HCT116 (cell line): ENCODE results near the gene SPATA25. TPM values are rescaled to one million over a fixed set of nuclear protein-coding genes. Genes with fewer than 3 reads are reported as not detected.

Experiments used
- ATAC-seq: fragments of 200-7000 bp; cut with Tn5 transposase; 2 replicates; pipeline ENCODE4 v1.9.1; 2020; ENCODE audit warnings: mild to moderate bottlenecking, moderate library complexity
- BruUV-seq: library from RNA; stranded (reverse); fragments of 400-500 nt; replicated peaks from 2 replicates; lab custom pipeline; 2021; lab: Mats Ljungman, UMichigan
- CTCF ChIA-PET: fragments of 300-600 bp; sonication (Branson Sonifier 250); formaldehyde crosslinking; loops from one replicate; lab custom pipeline; 2021; ENCODE audit warnings: antibody characterized with exemption; lab: Charles Lee
- POLR2A ChIA-PET: fragments of 300-600, 350-600 bp; sonication (Branson Sonifier 250); formaldehyde crosslinking; loops from one replicate; lab custom pipeline; 2021; ENCODE audit warnings: antibody characterized with exemption; lab: Charles Lee
- RAD21 ChIA-PET, 2 experiments: fragments of 300-600 bp; sonication (Branson Sonifier 250); formaldehyde crosslinking; loops; one replicate each; lab custom pipeline; 2023; ENCODE audit warnings: low total read pairs in 2 of 2; ENCODE audit not compliant: uncharacterized antibody in 2 of 2, unreplicated experiment in 2 of 2, low non-redundant PET in 1 of 2; lab: Charles Lee
- DNase-seq: peaks from one replicate; pipeline ENCODE4 v3.0.0-alpha.2; 2010; ENCODE audit warnings: low read depth, low spot score
- H2AFZ ChIP-seq: fragments of 200-600 bp; shearing (Covaris generic), sonication (generic); 2 replicates; pipeline ENCODE4 v1.6.1; 2017; ENCODE audit warnings: low read depth, mixed run types, mixed read lengths, antibody characterized with exemption, low read length; ENCODE audit not compliant: poor library complexity, severe bottlenecking
- H3K27ac ChIP-seq: 2 replicates; pipeline ENCODE4 v1.5.1; 2012; ENCODE audit warnings: low read depth, low read length
- H3K27me3 ChIP-seq: fragments of 200-600 bp; sonication (generic); 2 replicates; pipeline ENCODE4 v1.6.1; 2016; ENCODE audit warnings: mixed run types, low read length, mixed read lengths; ENCODE audit not compliant: insufficient read depth
- H3K36me3 ChIP-seq, 2 experiments: fragments of 200-500 bp in 1 of 2; fragments of 200-600 bp in 1 of 2; sonication (Bioruptor generic) in 1 of 2; sonication (generic) in 1 of 2; 2 replicates each; pipeline versions ENCODE4 v1.5.1 to v1.6.1; 2014 to 2016; ENCODE audit warnings: low read length in 2 of 2, inconsistent platforms in 1 of 2, mixed read lengths in 1 of 2, mixed run types in 1 of 2; ENCODE audit not compliant: insufficient read depth in 2 of 2, control insufficient read depth in 1 of 2
- H3K4me1 ChIP-seq, 2 experiments: fragments of 200-600 bp in 1 of 2; sonication (generic) in 1 of 2; 2 replicates each; pipeline versions ENCODE4 v1.5.1 to v1.6.1; 2012 to 2017; ENCODE audit warnings: low read length in 2 of 2, inconsistent platforms in 1 of 2, mild to moderate bottlenecking in 1 of 2, mixed read lengths in 1 of 2, mixed run types in 1 of 2, moderate library complexity in 1 of 2; ENCODE audit not compliant: insufficient read depth in 2 of 2, control insufficient read depth in 1 of 2
- H3K4me2 ChIP-seq: fragments of 200-600 bp; sonication (generic); 2 replicates; pipeline ENCODE4 v1.6.1; 2017; ENCODE audit warnings: mixed run types, low read length, mixed read lengths
- H3K4me3 ChIP-seq, 2 experiments: fragments of 200-600 bp in 1 of 2; sonication (generic) in 1 of 2; replicated peaks in 1 of 2; 2 replicates each; pipeline ENCODE4 v1.5.1; 2011 to 2016; ENCODE audit warnings: low read length in 2 of 2, control low read depth in 1 of 2, low read depth in 1 of 2, mild to moderate bottlenecking in 1 of 2, mixed read lengths in 1 of 2, mixed run types in 1 of 2
- H3K79me2 ChIP-seq: fragments of 200-600 bp; sonication (generic); 2 replicates; pipeline ENCODE4 v1.6.1; 2017; ENCODE audit warnings: mild to moderate bottlenecking, mixed run types, low read length, moderate library complexity, mixed read lengths; ENCODE audit not compliant: insufficient read depth
- H3K9ac ChIP-seq: fragments of 200-600 bp; sonication (generic); 2 replicates; pipeline ENCODE4 v1.6.1; 2016; ENCODE audit warnings: low read length, mixed read lengths
- H3K9me2 ChIP-seq: fragments of 200-600 bp; sonication (generic), shearing (Covaris generic); 2 replicates; pipeline ENCODE4 v1.6.1; 2017; ENCODE audit warnings: mixed run types, mild to moderate bottlenecking, moderate library complexity; ENCODE audit not compliant: insufficient read depth
- H3K9me3 ChIP-seq, 2 experiments: fragments of 200-500 bp in 1 of 2; fragments of 200-600 bp in 1 of 2; sonication (Bioruptor generic) in 1 of 2; sonication (generic) in 1 of 2; 2 replicates each; pipeline ENCODE4 v1.6.1; 2014 to 2017; ENCODE audit warnings: low read length in 2 of 2, mixed read lengths in 2 of 2, inconsistent platforms in 1 of 2, low read depth in 1 of 2, mild to moderate bottlenecking in 1 of 2, mixed run types in 1 of 2, moderate library complexity in 1 of 2; ENCODE audit not compliant: control insufficient read depth in 1 of 2, insufficient read depth in 1 of 2
- H4K20me1 ChIP-seq: fragments of 200-600 bp; sonication (generic), shearing (Covaris generic); 2 replicates; pipeline ENCODE4 v1.6.1; 2017; ENCODE audit warnings: mixed run types, mild to moderate bottlenecking, moderate library complexity; ENCODE audit not compliant: insufficient read depth
- ATF3 ChIP-seq: IDR thresholded peaks from 2 replicates; pipeline ENCODE4 v1.6.1; 2012
- CBX3 ChIP-seq: IDR thresholded peaks from 2 replicates; pipeline ENCODE4 v1.6.1; 2012; ENCODE audit warnings: low read depth
- EGR1 ChIP-seq: IDR thresholded peaks from 2 replicates; pipeline ENCODE4 v1.6.1; 2012; ENCODE audit warnings: low read depth
- EZH2 ChIP-seq: fragments of 200-600 bp; sonication (generic); IDR thresholded peaks from 2 replicates; pipeline ENCODE4 v1.6.1; 2017; ENCODE audit warnings: antibody characterized with exemption, mixed run types
- MAX ChIP-seq: IDR thresholded peaks from 2 replicates; pipeline ENCODE4 v1.6.1; 2012
- POLR2A ChIP-seq: IDR thresholded peaks from 2 replicates; pipeline ENCODE4 v1.7.0; 2011; ENCODE audit warnings: borderline replicate concordance; ENCODE audit not compliant: insufficient read depth, insufficient read length; ENCODE audit errors: extremely low read depth
- RAD21 ChIP-seq: IDR thresholded peaks from 2 replicates; pipeline ENCODE4 v1.6.1; 2012; ENCODE audit warnings: low read depth, mild to moderate bottlenecking
- SIN3A ChIP-seq: IDR thresholded peaks from 2 replicates; pipeline ENCODE4 v1.6.1; 2012; ENCODE audit warnings: low read depth
- SP1 ChIP-seq: IDR thresholded peaks from 2 replicates; pipeline ENCODE4 v1.6.1; 2012; ENCODE audit warnings: low read depth
- TCF7L2 ChIP-seq: IDR thresholded peaks from 2 replicates; pipeline ENCODE4 v1.7.0; 2011; ENCODE audit warnings: borderline replicate concordance, inconsistent platforms; ENCODE audit not compliant: insufficient read depth, insufficient read length; ENCODE audit errors: extremely low read depth
- YY1 ChIP-seq: IDR thresholded peaks from 2 replicates; pipeline ENCODE4 v1.6.1; 2011; ENCODE audit warnings: low read length, low read depth, moderate library complexity, mild to moderate bottlenecking; ENCODE audit not compliant: insufficient replicate concordance; ENCODE audit errors: extremely low read depth
- ZBTB33 ChIP-seq: IDR thresholded peaks from 2 replicates; pipeline ENCODE4 v1.6.1; 2011; ENCODE audit warnings: mild to moderate bottlenecking, low read length, moderate library complexity; ENCODE audit not compliant: insufficient replicate concordance; ENCODE audit errors: extremely low read depth
- intact Hi-C: fragments of 100-400 bp; cut with micrococcal nuclease; formaldehyde crosslinking; loops from 2 replicates; pipeline ENCODE4 v1.10.0; 2022
- total RNA-seq: library from RNA; stranded (reverse); gene quantifications from one replicate; pipeline ENCODE4 v1.2.1, GENCODE V29; 2021; ENCODE audit not compliant: unreplicated experiment

Gene SPATA25
- total RNA-seq, 1 experiment from 2014 or later, result 0.42 TPM

- ChIA-PET POLR2A (interaction anchor here (0.7 kb wide), 1 partner anchor 16 kb away, joined by 4 read pairs; no protein-coding TSS in a partner anchor), CTCF (no interaction called here), RAD21 (interaction anchor here in 1 of 2 experiments (0.5 kb wide), 1 partner anchor 1661 kb away, joined by 3 read pairs; no protein-coding TSS in a partner anchor)
- H4K20me1 ChIP-seq, result no peaks in the 10 kb centered on the region
- no peaks in the 10 kb centered on the region; a peak in 1 of 4 replicates for H3K36me3 ChIP-seq
- peaks cover 0 to 7% of the 10 kb centered on the region in 2 experiments; a peak in 3 of 4 replicates for H3K4me1 ChIP-seq
- DNase-seq (no peak), ATAC-seq (no peak)
- H3K79me2 ChIP-seq, result 0 out of 2 replicates have a peak, but pooled peaks cover 12% of the 10 kb centered on the region
- TF ChIP-seq EZH2 (no peak), POLR2A (no peak), EGR1 (no peak), RAD21 (no peak), TCF7L2 (no peak), ZBTB33 (no peak), YY1 (no peak), SIN3A (no peak), MAX (no peak), ATF3 (no peak), SP1 (no peak), CBX3 (no peak)
- BruUV-seq, result no TSS peak
- no peaks in the 10 kb centered on the region for H3K27me3 ChIP-seq
- no peak overlapping the region for H3K4me2 ChIP-seq
- H3K9me3 ChIP-seq, result no peaks in the 10 kb centered on the region
- no peaks in the 10 kb centered on the region for H3K9me2 ChIP-seq
- H3K9ac ChIP-seq, result no peak overlapping the region
- no peak overlapping the region for H3K27ac ChIP-seq
- H2AFZ ChIP-seq, result no peak overlapping the region
- no peak overlapping the region for H3K4me3 ChIP-seq
- intact Hi-C loops, result no loop called here
Measured at GRCh38 chr20:45852326-45852725, 35.1 kb downstream of the SPATA25 start.
